ENCODE measurements around the gene C11orf21. TPM values are rescaled to one million over a fixed set of nuclear protein-coding genes. Genes with fewer than 3 reads are reported as not detected.
"Not testable (repeated sequence)": the region's sequence is repeated elsewhere in the genome, so short reads cannot be mapped to it uniquely, and the experiment has no call there.

The C11orf21 gene
- 17.3 TPM for total RNA-seq

- Histone ChIP-seq H3K27me3 (ENCODE audit: insufficient read depth, low read length) (no peaks in the 10 kb centered on the region), H3K9me3 (ENCODE audit: low read depth, low read length) (no peaks in the 10 kb centered on the region), H3K4me1 (ENCODE audit: insufficient read depth, low read length) (peaks cover 67% of the 10 kb centered on the region), H3K4me3 (ENCODE audit: low read length) (peak within 1 kb of the TSS; percentile 62)
These were observed at the start of gene C11orf21, which contains the start of gene TSPAN32 for GRCh38 chr11:2301631-2302305. C11orf21 (minus strand) TSS chr11:2301918; CDS start chr11:2301808, 110 bp downstream. TSPAN32 (plus strand) TSS chr11:2302013; CDS start chr11:2302150, 137 bp downstream.

- Histone ChIP-seq H3K9me3 (ENCODE audit: low read depth, low read length) (no peaks in the 10 kb centered on the region), H3K4me3 (ENCODE audit: low read length) (no peak overlapping the region), H3K4me1 (ENCODE audit: insufficient read depth, low read length) (no peaks in the 10 kb centered on the region)
These were observed 47.3 kb upstream of the C11orf21 start for GRCh38 chr11:2348986-2349385.

GRCh38 chr11:2347308-2347830, 45.7 kb upstream of the C11orf21 start:
- no peaks in the 10 kb centered on the region for H3K27me3 ChIP-seq (ENCODE audit: insufficient read depth, low read length)
- no peak overlapping the region for H3K4me3 ChIP-seq (ENCODE audit: low read length)
- no peaks in the 10 kb centered on the region for H3K4me1 ChIP-seq (ENCODE audit: insufficient read depth, low read length)
- no peaks in the 10 kb centered on the region for H3K9me3 ChIP-seq (ENCODE audit: low read depth, low read length)

More at GRCh38 chr11:2348986-2349385, 47.3 kb upstream of the C11orf21 start:
- no peaks in the 10 kb centered on the region for H3K27me3 ChIP-seq (ENCODE audit: insufficient read depth, low read length)

- no peaks in the 10 kb centered on the region for H3K4me1 ChIP-seq (ENCODE audit: insufficient read depth, low read length)
- no peaks in the 10 kb centered on the region for H3K27me3 ChIP-seq (ENCODE audit: insufficient read depth, low read length)
- no peaks in the 10 kb centered on the region for H3K9me3 ChIP-seq (ENCODE audit: low read depth, low read length)
- no peak overlapping the region for H3K4me3 ChIP-seq (ENCODE audit: low read length)
These were observed 45.0 kb upstream of the C11orf21 start for GRCh38 chr11:2346586-2347307.

- no peaks in the 10 kb centered on the region for H3K4me1 ChIP-seq (ENCODE audit: insufficient read depth, low read length)
- no peaks in the 10 kb centered on the region for H3K27me3 ChIP-seq (ENCODE audit: insufficient read depth, low read length)
- no peaks in the 10 kb centered on the region for H3K9me3 ChIP-seq (ENCODE audit: low read depth, low read length)
- H3K4me3 ChIP-seq (ENCODE audit: low read length), result no peak overlapping the region
These were observed 44.3 kb upstream of the C11orf21 start for GRCh38 chr11:2346014-2346413.

- Histone ChIP-seq H3K9me3 (ENCODE audit: low read depth, low read length) (no peaks in the 10 kb centered on the region), H3K4me1 (ENCODE audit: insufficient read depth, low read length) (no peaks in the 10 kb centered on the region), H3K27me3 (ENCODE audit: insufficient read depth, low read length) (no peaks in the 10 kb centered on the region), H3K4me3 (ENCODE audit: low read length) (no peak overlapping the region)
These were observed 43.3 kb upstream of the C11orf21 start for GRCh38 chr11:2345050-2345449.

- no peaks in the 10 kb centered on the region for H3K27me3 ChIP-seq (ENCODE audit: insufficient read depth, low read length)
- no peak overlapping the region for H3K4me3 ChIP-seq (ENCODE audit: low read length)
- H3K4me1 ChIP-seq (ENCODE audit: insufficient read depth, low read length), result no peaks in the 10 kb centered on the region
- H3K9me3 ChIP-seq (ENCODE audit: low read depth, low read length), result no peaks in the 10 kb centered on the region
These were observed 41.8 kb upstream of the C11orf21 start for GRCh38 chr11:2343502-2343901.

- Histone ChIP-seq H3K4me3 (ENCODE audit: low read length) (no peak overlapping the region), H3K27me3 (ENCODE audit: insufficient read depth, low read length) (no peaks in the 10 kb centered on the region), H3K9me3 (ENCODE audit: low read depth, low read length) (no peaks in the 10 kb centered on the region), H3K4me1 (ENCODE audit: insufficient read depth, low read length) (no peaks in the 10 kb centered on the region)
These were observed 41.3 kb upstream of the C11orf21 start for GRCh38 chr11:2342981-2343380.

GRCh38 chr11:2342557-2342956, 40.8 kb upstream of the C11orf21 start:
- H3K9me3 ChIP-seq (ENCODE audit: low read depth, low read length), result no peaks in the 10 kb centered on the region
- H3K27me3 ChIP-seq (ENCODE audit: insufficient read depth, low read length), result no peaks in the 10 kb centered on the region
- no peak overlapping the region for H3K4me3 ChIP-seq (ENCODE audit: low read length)
- no peaks in the 10 kb centered on the region for H3K4me1 ChIP-seq (ENCODE audit: insufficient read depth, low read length)

GRCh38 chr11:2338760-2339159, 37.0 kb upstream of the C11orf21 start:
- H3K4me1 ChIP-seq (ENCODE audit: insufficient read depth, low read length); H3K27me3 ChIP-seq (ENCODE audit: insufficient read depth, low read length); H3K9me3 ChIP-seq (ENCODE audit: low read depth, low read length); H3K4me3 ChIP-seq (ENCODE audit: low read length): not testable (repeated sequence)

- not testable (repeated sequence) for H3K27me3 ChIP-seq (ENCODE audit: insufficient read depth, low read length); H3K4me3 ChIP-seq (ENCODE audit: low read length); H3K9me3 ChIP-seq (ENCODE audit: low read depth, low read length); H3K4me1 ChIP-seq (ENCODE audit: insufficient read depth, low read length)
These were observed 33.6 kb upstream of the C11orf21 start for GRCh38 chr11:2335286-2335685.

- H3K4me3 ChIP-seq (ENCODE audit: low read length); H3K9me3 ChIP-seq (ENCODE audit: low read depth, low read length); H3K27me3 ChIP-seq (ENCODE audit: insufficient read depth, low read length); H3K4me1 ChIP-seq (ENCODE audit: insufficient read depth, low read length): not testable (repeated sequence)
These were observed 31.9 kb upstream of the C11orf21 start for GRCh38 chr11:2333486-2334205.

GRCh38 chr11:2332569-2332968, 30.9 kb upstream of the C11orf21 start:
- not testable (repeated sequence) for H3K27me3 ChIP-seq (ENCODE audit: insufficient read depth, low read length); H3K4me1 ChIP-seq (ENCODE audit: insufficient read depth, low read length); H3K9me3 ChIP-seq (ENCODE audit: low read depth, low read length); H3K4me3 ChIP-seq (ENCODE audit: low read length)

GRCh38 chr11:2331404-2331803, 29.7 kb upstream of the C11orf21 start:
- H3K4me3 ChIP-seq (ENCODE audit: low read length), result no peak overlapping the region
- no peaks in the 10 kb centered on the region for H3K27me3 ChIP-seq (ENCODE audit: insufficient read depth, low read length)
- H3K9me3 ChIP-seq (ENCODE audit: low read depth, low read length), result no peaks in the 10 kb centered on the region
- H3K4me1 ChIP-seq (ENCODE audit: insufficient read depth, low read length), result no peaks in the 10 kb centered on the region

GRCh38 chr11:2330696-2331095, 29.0 kb upstream of the C11orf21 start:
- Histone ChIP-seq H3K4me1 (ENCODE audit: insufficient read depth, low read length) (no peaks in the 10 kb centered on the region), H3K9me3 (ENCODE audit: low read depth, low read length) (no peaks in the 10 kb centered on the region), H3K27me3 (ENCODE audit: insufficient read depth, low read length) (no peaks in the 10 kb centered on the region), H3K4me3 (ENCODE audit: low read length) (no peak overlapping the region)
